Activated T-cell treated with anti-CD3 and anti-CD28 coated beads for 48 hours (primary cell): Measurements from ENCODE around the gene MED12L.
A peak's percentile ranks its signal among the peaks of the same experiment; 100 is the strongest.

ENCODE experiments used
- DNase-seq: peaks from one replicate; pipeline ENCODE4 v3.0.0-alpha.2; 2020; ENCODE audit warnings: low read depth

The MED12L gene

GRCh38 chr3:151133917-151134450, 48.5 kb downstream of the MED12L start:
- DNase-seq, result no peak

- DNase-seq, result peak; percentile 37
Observed at GRCh38 chr3:151135541-151136337, 50.3 kb downstream of the MED12L start.

- no peak for DNase-seq
Observed at GRCh38 chr3:151142929-151143328, 57.5 kb downstream of the MED12L start.

GRCh38 chr3:151144016-151144415, 58.6 kb downstream of the MED12L start:
- DNase-seq, result no peak

GRCh38 chr3:151144760-151145159, 59.3 kb downstream of the MED12L start:
- no peak for DNase-seq

- no peak for DNase-seq
Observed at GRCh38 chr3:151145713-151146070, 60.2 kb downstream of the MED12L start.

- DNase-seq, result peak; percentile 27
Observed at GRCh38 chr3:151146071-151146730, 60.7 kb downstream of the MED12L start.

GRCh38 chr3:151146731-151147091, 61.2 kb downstream of the MED12L start:
- DNase-seq, result no peak

GRCh38 chr3:151147299-151147698, 61.8 kb downstream of the MED12L start:
- no peak for DNase-seq

GRCh38 chr3:151152455-151153079, 67.1 kb downstream of the MED12L start:
- DNase-seq, result no peak

GRCh38 chr3:151154566-151154965, 69.1 kb downstream of the MED12L start:
- no peak for DNase-seq

- DNase-seq, result no peak
Observed at GRCh38 chr3:151155409-151156128, 70.1 kb downstream of the MED12L start.

- DNase-seq, result no peak
Observed at GRCh38 chr3:151156618-151157216, 71.3 kb downstream of the MED12L start.

GRCh38 chr3:151159806-151160205, 74.3 kb downstream of the MED12L start:
- no peak for DNase-seq

GRCh38 chr3:151165226-151165625, 79.8 kb downstream of the MED12L start:
- DNase-seq, result no peak

- no peak for DNase-seq
Observed at GRCh38 chr3:151166161-151166560, 80.7 kb downstream of the MED12L start.

GRCh38 chr3:151168269-151169094, 83.0 kb downstream of the MED12L start:
- peak; percentile 73 for DNase-seq

- DNase-seq, result no peak
Observed at GRCh38 chr3:151169262-151169947, 83.9 kb downstream of the MED12L start.

GRCh38 chr3:151169948-151170679, 84.7 kb downstream of the MED12L start:
- peak; percentile 38 for DNase-seq
